Mesodermal cell (in vitro differentiated cells): ENCODE measurements around the gene TRAF3.
"Not testable (repeated sequence)": the region's sequence is repeated elsewhere in the genome, so short reads cannot be mapped to it uniquely, and the experiment has no call there.

Experiments
- H3K27ac ChIP-seq: 2 replicates; pipeline ENCODE4 v1.7.0; 2013; ENCODE audit warnings: mild to moderate bottlenecking, low read depth, low read length, moderate library complexity; ENCODE audit not compliant: severe bottlenecking
- H3K36me3 ChIP-seq: 2 replicates; pipeline ENCODE4 v1.7.1; 2013; ENCODE audit warnings: mild to moderate bottlenecking, low read length, moderate library complexity; ENCODE audit not compliant: control insufficient read depth, insufficient read depth
- H3K4me1 ChIP-seq: one replicate; pipeline ENCODE4 v1.7.1; 2013; ENCODE audit warnings: mild to moderate bottlenecking, low read length; ENCODE audit not compliant: insufficient read depth, control insufficient read depth, poor library complexity, severe bottlenecking
- H3K4me3 ChIP-seq: 2 replicates; pipeline ENCODE4 v1.7.0; 2013; ENCODE audit warnings: low read length, control low read depth, mild to moderate bottlenecking; ENCODE audit not compliant: insufficient read depth, poor library complexity, severe bottlenecking; ENCODE audit errors: extremely low read depth
- H3K9me3 ChIP-seq: 2 replicates; pipeline ENCODE4 v1.7.1; 2013; ENCODE audit warnings: mild to moderate bottlenecking, low read length, moderate library complexity; ENCODE audit not compliant: control insufficient read depth
- WGBS, 2 experiments: methylation state at CpG; one replicate each; pipeline ENCODE4 v1.1.5; 2013; ENCODE audit warnings: missing lambda C conversion rate in 2 of 2; ENCODE audit not compliant: insufficient coverage in 2 of 2; 5-methylcytosine and 5-hydroxymethylcytosine counted together

The TRAF3 gene

GRCh38 chr14:102854091-102854703 is 76.9 kb downstream of the TRAF3 start:
- peaks cover 15% of the 10 kb centered on the region for H3K36me3 ChIP-seq
- no peak overlapping the region for H3K4me3 ChIP-seq
- H3K27ac ChIP-seq: no peak overlapping the region
- 86% methylated on average over 2 of the region's 4 CpGs; no CpG with 5 or more reads in 1 of the 2 experiments for WGBS, 2 experiments
- H3K4me1 ChIP-seq: no peaks in the 10 kb centered on the region
- H3K9me3 ChIP-seq: peaks cover 9% of the 10 kb centered on the region

GRCh38 chr14:102856179-102856578 is 78.9 kb downstream of the TRAF3 start:
- Histone ChIP-seq H3K4me1 (no peaks in the 10 kb centered on the region), H3K4me3 (no peak overlapping the region), H3K27ac (no peak overlapping the region), H3K36me3 (peaks cover 18% of the 10 kb centered on the region), H3K9me3 (peaks cover 9% of the 10 kb centered on the region)
- 100% methylated on average over 1 of the region's 2 CpGs; no CpG with 5 or more reads in 1 of the 2 experiments for WGBS, 2 experiments

GRCh38 chr14:102857444-102857843 is 80.2 kb downstream of the TRAF3 start:
- Histone ChIP-seq H3K4me1 (no peaks in the 10 kb centered on the region), H3K9me3 (peaks cover 9% of the 10 kb centered on the region), H3K4me3 (no peak overlapping the region), H3K27ac (no peak overlapping the region), H3K36me3 (peaks cover 18% of the 10 kb centered on the region)
- WGBS, 2 experiments: 100% methylated on average over 2 of the region's 2 CpGs; no CpG with 5 or more reads in 1 of the 2 experiments

GRCh38 chr14:102859911-102860310 is 82.7 kb downstream of the TRAF3 start:
- Histone ChIP-seq H3K9me3 (peaks cover 9% of the 10 kb centered on the region), H3K4me3 (no peak overlapping the region), H3K36me3 (peaks cover 18% of the 10 kb centered on the region), H3K4me1 (no peaks in the 10 kb centered on the region), H3K27ac (no peak overlapping the region)
- WGBS, 2 experiments: 100% methylated on average over 1 of the region's 1 CpG; no CpG with 5 or more reads in 1 of the 2 experiments

- H3K4me1 ChIP-seq: no peaks in the 10 kb centered on the region
- 100% methylated on average over 1 to 2 of the region's 3 CpGs for WGBS, 2 experiments
- H3K27ac ChIP-seq: no peak overlapping the region
- H3K4me3 ChIP-seq: no peak overlapping the region
- peaks cover 8% of the 10 kb centered on the region for H3K9me3 ChIP-seq
- H3K36me3 ChIP-seq: peaks cover 12% of the 10 kb centered on the region
Observed at GRCh38 chr14:102862154-102862773, 85.0 kb downstream of the TRAF3 start.

- Histone ChIP-seq H3K27ac (no peak overlapping the region), H3K9me3 (no peaks in the 10 kb centered on the region)
- 87 to 100% methylated on average over 2 to 3 of the region's 3 CpGs for WGBS, 2 experiments
Observed at GRCh38 chr14:102863381-102863780, 86.1 kb downstream of the TRAF3 start.

GRCh38 chr14:102865916-102866315 is 88.7 kb downstream of the TRAF3 start:
- 100% methylated on average over 1 of the region's 4 CpGs; no CpG with 5 or more reads in 1 of the 2 experiments for WGBS, 2 experiments
- H3K4me1 ChIP-seq, H3K27ac ChIP-seq, H3K9me3 ChIP-seq, H3K36me3 ChIP-seq, H3K4me3 ChIP-seq: not testable (repeated sequence)

More at GRCh38 chr14:102863381-102863780, 86.1 kb downstream of the TRAF3 start:
- H3K36me3 ChIP-seq: peaks cover 4% of the 10 kb centered on the region
- H3K4me1 ChIP-seq: no peaks in the 10 kb centered on the region
- no peak overlapping the region for H3K4me3 ChIP-seq

GRCh38 chr14:102866982-102867761 is 89.9 kb downstream of the TRAF3 start:
- Histone ChIP-seq H3K4me3 (no peak overlapping the region), H3K27ac (no peak overlapping the region), H3K36me3 (peaks cover 11% of the 10 kb centered on the region), H3K4me1 (no peaks in the 10 kb centered on the region), H3K9me3 (no peaks in the 10 kb centered on the region)
- 81 to 90% methylated on average over 6 to 9 of the region's 9 CpGs for WGBS, 2 experiments

- H3K9me3 ChIP-seq: no peaks in the 10 kb centered on the region
- H3K4me1 ChIP-seq: no peaks in the 10 kb centered on the region
- H3K27ac ChIP-seq: no peak overlapping the region
- 91 to 95% methylated on average over 6 to 11 of the region's 15 CpGs for WGBS, 2 experiments
- H3K4me3 ChIP-seq: no peak overlapping the region
- peaks cover 19% of the 10 kb centered on the region for H3K36me3 ChIP-seq
Observed at GRCh38 chr14:102867826-102868580, 90.8 kb downstream of the TRAF3 start.

GRCh38 chr14:102868956-102869547 is 91.8 kb downstream of the TRAF3 start:
- WGBS, 2 experiments: 94 to 100% methylated on average over 4 to 5 of the region's 8 CpGs
- Histone ChIP-seq H3K9me3 (no peaks in the 10 kb centered on the region), H3K36me3 (peaks cover 21% of the 10 kb centered on the region), H3K4me3 (no peak overlapping the region), H3K27ac (no peak overlapping the region), H3K4me1 (no peaks in the 10 kb centered on the region)
